Testis (tissue), 3 donors: ENCODE data around the gene S100A1. TPM values are rescaled to one million over a fixed set of nuclear protein-coding genes. Genes with fewer than 3 reads are reported as not detected.
A peak's percentile ranks its signal among the peaks of the same experiment; 100 is the strongest.

Experiments
- DNase-seq: peaks from one replicate; pipeline ENCODE4 v3.0.0-alpha.2; 2019
- H3K27ac ChIP-seq, 2 donors: fragments of 200-600 bp; sonication (generic); one replicate each; pipeline ENCODE4 v1.5.1; 2019
- H3K27me3 ChIP-seq: fragments of 200-600 bp; sonication (generic); one replicate; pipeline ENCODE4 v1.5.1; 2019
- H3K36me3 ChIP-seq: fragments of 200-600 bp; sonication (generic); one replicate; pipeline ENCODE4 v1.5.1; 2017; ENCODE audit warnings: low read depth; ENCODE audit errors: missing control alignments
- H3K4me1 ChIP-seq: fragments of 200-600 bp; sonication (generic); one replicate; pipeline ENCODE4 v1.5.1; 2019
- H3K4me3 ChIP-seq, 2 donors: fragments of 200-600 bp; sonication (generic); one replicate each; pipeline ENCODE4 v1.5.1; 2017 to 2019
- H3K9me3 ChIP-seq: fragments of 200-600 bp; sonication (generic); one replicate; pipeline ENCODE4 v1.5.1; 2017
- CTCF ChIP-seq, 3 experiments: fragments of 450-650 bp in 2 of 3; fragments of 200-600 bp in 1 of 3; sonication (generic) in 1 of 3; IDR thresholded peaks; one replicate each; pipeline ENCODE4 v1.5.1; 2016 to 2019; ENCODE audit warnings: antibody characterized with exemption in 3 of 3, mild to moderate bottlenecking in 2 of 3, moderate library complexity in 1 of 3
- POLR2A ChIP-seq: fragments of 450-650 bp; IDR thresholded peaks from one replicate; pipeline ENCODE4 v1.6.1; 2017; ENCODE audit warnings: antibody characterized with exemption, mild to moderate bottlenecking, moderate library complexity
- WGBS, 2 donors: methylation state at CpG; one replicate each; pipeline ENCODE4 v1.1.5; 2018; 5-methylcytosine and 5-hydroxymethylcytosine counted together
- intact Hi-C: fragments of 100-400 bp; cut with DNase I; formaldehyde crosslinking; loops from one replicate; pipeline ENCODE4 v1.15.1; 2023; ENCODE audit warnings: low total_unique reads
- polyA plus RNA-seq: library from polyadenylated mRNA; stranded (reverse); fragments of 350-450 nt; fragmentation: Illumina TruSeq; extraction: RNeasy Lipid Tissue Mini Kit (QIAGEN cat#74804); gene quantifications from one replicate; pipeline ENCODE4 v1.2.3, GENCODE V29; 2014; ENCODE audit warnings: low read depth, low replicate concordance; ENCODE audit not compliant: insufficient read depth
- total RNA-seq, 2 donors: library from RNA; depleted of rRNA; stranded (reverse); fragments of >200 nt; gene quantifications; one replicate each; pipeline ENCODE4 v1.2.3, GENCODE V29; 2016

S100A1 gene
- total and polyA plus RNA-seq, 3 donors from 2014 or later = 8.2 to 29.8 (median 24.0) TPM

GRCh38 chr1:153630384-153630783 is 2.1 kb downstream of the S100A1 start:
- Histone ChIP-seq H3K27ac (peak overlapping the region in 1 of 2 donors; percentile 1), H3K36me3 (no peaks in the 10 kb centered on the region), H3K4me3 (no peak overlapping the region), H3K4me1 (peaks cover 38% of the 10 kb centered on the region), H3K9me3 (no peaks in the 10 kb centered on the region), H3K27me3 (no peaks in the 10 kb centered on the region)
- no peak for TF ChIP-seq POLR2A
- no peak for TF ChIP-seq CTCF (IDR thresholded peaks at IDR 0.05)
- intact Hi-C loops = no loop called here
- WGBS, 2 donors = 82 to 85% methylated on average over 7 of the region's 7 CpGs
- no peak for DNase-seq

- 80 to 85% methylated on average over 10 of the region's 10 CpGs for WGBS, 2 donors
- Histone ChIP-seq H3K27me3 (no peaks in the 10 kb centered on the region), H3K27ac (peak overlapping the region in 1 of 2 donors; percentile 35), H3K9me3 (no peaks in the 10 kb centered on the region), H3K4me1 (peaks cover 31% of the 10 kb centered on the region), H3K36me3 (no peaks in the 10 kb centered on the region), H3K4me3 (no peak overlapping the region)
- DNase-seq = no peak
- TF ChIP-seq POLR2A = no peak
- no peak for TF ChIP-seq CTCF (IDR thresholded peaks at IDR 0.05)
- intact Hi-C loops = no loop called here
Measured at GRCh38 chr1:153631047-153632022, 3.1 kb downstream of the S100A1 start.

- peaks cover 16% of the 10 kb centered on the region for H3K4me1 ChIP-seq
- intact Hi-C loops = no loop called here
- H3K9me3 ChIP-seq = no peaks in the 10 kb centered on the region
- H3K36me3 ChIP-seq = no peaks in the 10 kb centered on the region
- peak overlapping the region; percentile 87 to 93 for H3K4me3 ChIP-seq
- no peak for DNase-seq
- H3K27me3 ChIP-seq = no peaks in the 10 kb centered on the region
- TF ChIP-seq POLR2A (no peak), CTCF (IDR thresholded peaks at IDR 0.05) (no peak)
- peak overlapping the region; percentile 98 to 100 for H3K27ac ChIP-seq
- 21 to 28% methylated on average over 18 of the region's 18 CpGs for WGBS, 2 donors
Measured at GRCh38 chr1:153633161-153633753, 5.0 kb downstream of the S100A1 start.

GRCh38 chr1:153633754-153634665 is 5.8 kb downstream of the S100A1 start, which contains the start of gene CHTOP:
TSS of gene CHTOP (plus strand) at chr1:153634066. CDS start at chr1:153636589, 2,523 bp downstream.
- DNase-seq = peak; percentile 99
- TF ChIP-seq CTCF (IDR thresholded peaks at IDR 0.05) (peak in 1 of 3 experiments; percentile 38), POLR2A (peak; percentile 74)
- Histone ChIP-seq H3K4me1 (peaks cover 15% of the 10 kb centered on the region), H3K27ac (peak within 1 kb of the TSS; percentile 98 to 100), H3K36me3 (no peaks in the 10 kb centered on the region), H3K27me3 (no peaks in the 10 kb centered on the region), H3K9me3 (no peaks in the 10 kb centered on the region), H3K4me3 (peak within 1 kb of the TSS; percentile 87 to 93)
- WGBS, 2 donors = 1% methylated on average over 48 to 65 of the region's 65 CpGs
- intact Hi-C loops = no loop called here
